Measurements from ENCODE around the gene KLHL10. TPM values are rescaled to one million over a fixed set of nuclear protein-coding genes. Genes with fewer than 3 reads are reported as not detected.

Gene KLHL10
- total and polyA plus RNA-seq, 2 of the 13 experiments (the other 11 are each of a cell fraction or from before 2014, with no cell fraction given), result 0.04 to 0.08 TPM

- peak; percentile 51 for ATAC-seq
- ChIA-PET POLR2A (interaction anchor here (0.8 to 7.9 kb wide), 14 partner anchors 8 to 166 kb away, joined by 3 to 86 read pairs (median 8); partner anchors contain the start of genes ACLY, EIF1, FKBP10 and JUP), CTCF (ENCODE audit: low intra/inter-chr PET ratio, low total read pairs) (no interaction called here)
- Histone ChIP-seq H3K9ac (ENCODE audit: insufficient read depth, low read depth, low read length) (peak overlapping the region; percentile 45; the same call in 1 of the 2 replicates), H3K27ac (ENCODE audit: extremely low read length, insufficient read depth, low read length) (peak overlapping the region; percentile 53), H3K4me3 (replicated peaks in 1 of 3; ENCODE audit: insufficient read depth in 1 of 3, low read depth in 2 of 3, low read length in 3 of 3) (peak overlapping the region; percentile 47 to 66 (median 55)), H3K9me3 (ENCODE audit: low read length) (no peaks in the 10 kb centered on the region), H4K20me1 (ENCODE audit: insufficient read depth, low read length) (no peaks in the 10 kb centered on the region), H3K4me1 (ENCODE audit: insufficient read depth, low read length) (peaks cover 57% of the 10 kb centered on the region), H3K4me2 (ENCODE audit: low read depth, low read length) (peak overlapping the region; percentile 86), H3K79me2 (ENCODE audit: insufficient read depth, low read length) (no peaks in the 10 kb centered on the region), H2AFZ (ENCODE audit: low read length) (no peak overlapping the region), H3K36me3 (replicated peaks in 1 of 2; ENCODE audit: control insufficient read depth in 1 of 2, insufficient read depth in 2 of 2, low read length in 2 of 2) (no peaks in the 10 kb centered on the region), H3K27me3 (ENCODE audit: control insufficient read depth in 1 of 2, insufficient read depth in 2 of 2, low read length in 2 of 2) (no peaks in the 10 kb centered on the region; a peak in 1 of 5 replicates)
- DNase-seq (ENCODE audit: low spot score), result peak; percentile 54
- in situ Hi-C loops (cut with HindIII; ENCODE audit: extremely low pct_ligation_motif_present, low pct_unique_long_range_greater_than_20kb), result no loop called here
- WGBS (ENCODE audit: low lambda C conversion rate), result 8% methylated on average over 13 of the region's 14 CpGs
- FAIRE-seq, result peak; percentile 28
- no TSS peak for BruUV-seq (replicated peaks)
- intact Hi-C loops (cut with micrococcal nuclease; ENCODE audit: unreplicated experiment), result no loop called here
- no peak for TF ChIP-seq TOPORS (CRISPR knock-in tag; IDR thresholded peaks at IDR 0.05)
- no peak for TF ChIP-seq HNF1A (IDR thresholded peaks at IDR 0.05; ENCODE audit: low read depth)
- TF ChIP-seq HNF1A (CRISPR knock-in tag; IDR thresholded peaks at IDR 0.05; ENCODE audit: borderline replicate concordance), result no peak
- no peak for TF ChIP-seq KIAA2018 (CRISPR knock-in tag; IDR thresholded peaks at IDR 0.05; ENCODE audit: borderline replicate concordance)
- 0 out of 2 replicates have a peak, but pooled peaks have one; percentile 1 for TF ChIP-seq SIN3A (IDR thresholded peaks at IDR 0.05; ENCODE audit: borderline replicate concordance, low read depth, low read length)
- TF ChIP-seq ZNF329 (CRISPR knock-in tag; IDR thresholded peaks at IDR 0.05; ENCODE audit: low read depth), result no peak
- TF ChIP-seq ELF4 (CRISPR knock-in tag; IDR thresholded peaks at IDR 0.05; ENCODE audit: borderline replicate concordance), result no peak
- 0 out of 2 replicates have a peak, but pooled peaks have one; percentile 5 for TF ChIP-seq ZNF784 (CRISPR knock-in tag; IDR thresholded peaks at IDR 0.05; ENCODE audit: borderline replicate concordance)
- no peak for TF ChIP-seq EHMT2 (IDR thresholded peaks at IDR 0.05; ENCODE audit: borderline replicate concordance, low read depth, low read length)
Measured at GRCh38 chr17:41793784-41794539, 43.7 kb upstream of the KLHL10 start.
